Esophagus squamous epithelium (tissue), 5 donors: ENCODE data around the gene TRAK1. TPM values are rescaled to one million over a fixed set of nuclear protein-coding genes. Genes with fewer than 3 reads are reported as not detected.

Source experiments
- DNase-seq: peaks from one replicate; lab custom pipeline; 2025; lab: John Stamatoyannopoulos, UW
- H3K27ac ChIP-seq, 4 donors: fragments of 200-600 bp; sonication (generic); one replicate each; pipeline ENCODE4 v1.5.1; 2016 to 2019; ENCODE audit warnings: mild to moderate bottlenecking in 1 of 4
- H3K27me3 ChIP-seq, 4 donors: fragments of 200-600 bp; sonication (generic); 1 replicate in 3 of 4; 2 replicates in 1 of 4; pipeline versions ENCODE4 v1.5.1 to v1.6.0; 2017 to 2021; ENCODE audit warnings: antibody characterized with exemption in 1 of 4
- H3K36me3 ChIP-seq, 3 donors: fragments of 200-600 bp; sonication (generic); one replicate each; pipeline ENCODE4 v1.5.1; 2016 to 2019
- H3K4me1 ChIP-seq, 3 donors: fragments of 200-600 bp; sonication (generic); one replicate each; pipeline ENCODE4 v1.5.1; 2017 to 2019
- H3K4me3 ChIP-seq, 4 donors: fragments of 200-600 bp; sonication (generic); 1 replicate in 3 of 4; 2 replicates in 1 of 4; pipeline ENCODE4 v1.5.1; 2016 to 2019; ENCODE audit warnings: mild to moderate bottlenecking in 2 of 4, moderate library complexity in 1 of 4
- H3K9me3 ChIP-seq, 3 donors: fragments of 200-600 bp; sonication (generic); one replicate each; pipeline ENCODE4 v1.5.1; 2016 to 2019
- CTCF ChIP-seq, 6 experiments: fragments of 450-650 bp in 4 of 6; fragments of 200-600 bp in 2 of 6; sonication (generic) in 2 of 6; IDR thresholded peaks; one replicate each; pipeline ENCODE4 v1.5.1; 2016 to 2019; ENCODE audit warnings: antibody characterized with exemption in 6 of 6, mild to moderate bottlenecking in 4 of 6, moderate library complexity in 4 of 6
- POLR2A ChIP-seq, 4 donors: fragments of 450-650 bp; IDR thresholded peaks; one replicate each; pipeline ENCODE4 v1.6.1; 2017; ENCODE audit warnings: antibody characterized with exemption in 4 of 4, mild to moderate bottlenecking in 4 of 4, moderate library complexity in 3 of 4
- WGBS, 2 donors: methylation state at CpG; one replicate each; pipeline ENCODE4 v1.1.5; 2018; 5-methylcytosine and 5-hydroxymethylcytosine counted together
- intact Hi-C: fragments of 100-400 bp; cut with DNase I; formaldehyde crosslinking; loops from one replicate; pipeline ENCODE4 v1.15.0; 2022
- total RNA-seq, 4 donors: library from RNA; depleted of rRNA; stranded (reverse); fragments of >200 nt; gene quantifications; one replicate each; pipeline ENCODE4 v1.1.0, GENCODE V29; 2016
- donor health status: DM: yes; HTN: yes; CAD: no.

Gene TRAK1
- total RNA-seq, 4 donors from 2014 or later = 31.8 to 40.6 (median 37.7) TPM

- Histone ChIP-seq H3K27me3 (peaks cover 0 to 18% (median 0%) of the 10 kb centered on the region in 4 donors), H3K4me1 (peaks cover 0 to 17% (median 0%) of the 10 kb centered on the region in 3 donors), H3K4me3 (peak overlapping the region in 1 of 4 donors; percentile 27), H3K36me3 (peaks cover 0 to 12% (median 0%) of the 10 kb centered on the region in 3 donors), H3K9me3 (no peaks in the 10 kb centered on the region), H3K27ac (no peak overlapping the region)
- no peak for DNase-seq
- no peak for TF ChIP-seq POLR2A (IDR thresholded peaks at IDR 0.05)
- TF ChIP-seq CTCF (IDR thresholded peaks at IDR 0.05) = peak in 5 of 6 experiments; percentile 41 to 62 (median 52)
- WGBS, 2 donors = 0 to 12% methylated on average over 4 of the region's 14 CpGs
- intact Hi-C loops = loop anchor here (5.0 to 10.0 kb wide), 2 partner anchors 212 to 305 kb away; no protein-coding TSS in a partner anchor
Measured at GRCh38 chr3:42229942-42230688, 139.0 kb downstream of the TRAK1 start.

GRCh38 chr3:42230860-42231259 is 139.7 kb downstream of the TRAK1 start:
- no peak for DNase-seq
- no peak overlapping the region for H3K27ac ChIP-seq
- intact Hi-C loops = loop anchor here (5.0 to 10.0 kb wide), 2 partner anchors 211 to 304 kb away; no protein-coding TSS in a partner anchor
- peaks cover 0 to 23% (median 0%) of the 10 kb centered on the region in 4 donors for H3K27me3 ChIP-seq
- TF ChIP-seq CTCF (IDR thresholded peaks at IDR 0.05) = no peak
- no peak for TF ChIP-seq POLR2A (IDR thresholded peaks at IDR 0.05)
- peaks cover 0 to 4% (median 0%) of the 10 kb centered on the region in 3 donors for H3K36me3 ChIP-seq
- 78 to 82% methylated on average over 4 to 5 of the region's 5 CpGs for WGBS, 2 donors
- H3K4me3 ChIP-seq = no peak overlapping the region
- H3K9me3 ChIP-seq = no peaks in the 10 kb centered on the region
- peaks cover 0 to 17% (median 0%) of the 10 kb centered on the region in 3 donors for H3K4me1 ChIP-seq

GRCh38 chr3:42235532-42235931 is 144.4 kb downstream of the TRAK1 start:
- DNase-seq = no peak
- intact Hi-C loops = loop anchor here (10.0 kb wide), 1 partner anchor 299 kb away; no protein-coding TSS in a partner anchor
- TF ChIP-seq POLR2A (IDR thresholded peaks at IDR 0.05) = no peak
- no peak for TF ChIP-seq CTCF (IDR thresholded peaks at IDR 0.05)
- Histone ChIP-seq H3K4me3 (no peak overlapping the region), H3K4me1 (no peaks in the 10 kb centered on the region), H3K27me3 (peaks cover 0 to 41% (median 0%) of the 10 kb centered on the region in 4 donors), H3K9me3 (peaks cover 0 to 16% (median 14%) of the 10 kb centered on the region in 3 donors), H3K27ac (no peak overlapping the region), H3K36me3 (no peaks in the 10 kb centered on the region)

- intact Hi-C loops = loop anchor here (10.0 kb wide), 1 partner anchor 298 kb away; no protein-coding TSS in a partner anchor
- Histone ChIP-seq H3K4me3 (no peak overlapping the region), H3K36me3 (no peaks in the 10 kb centered on the region), H3K4me1 (no peaks in the 10 kb centered on the region), H3K27ac (no peak overlapping the region), H3K27me3 (peaks cover 0 to 35% (median 0%) of the 10 kb centered on the region in 4 donors), H3K9me3 (peaks cover 0 to 16% (median 14%) of the 10 kb centered on the region in 3 donors)
- WGBS, 2 donors = 90 to 100% methylated on average over 2 of the region's 2 CpGs
- no peak for DNase-seq
- TF ChIP-seq POLR2A (IDR thresholded peaks at IDR 0.05) (no peak), CTCF (IDR thresholded peaks at IDR 0.05) (no peak)
Measured at GRCh38 chr3:42236611-42237010, 145.5 kb downstream of the TRAK1 start.

- Histone ChIP-seq H3K4me1 (peaks cover 0 to 8% (median 0%) of the 10 kb centered on the region in 3 donors), H3K4me3 (no peak overlapping the region), H3K27ac (no peak overlapping the region), H3K36me3 (no peaks in the 10 kb centered on the region), H3K9me3 (no peaks in the 10 kb centered on the region), H3K27me3 (peaks cover 0 to 38% (median 0%) of the 10 kb centered on the region in 4 donors)
- no peak for TF ChIP-seq CTCF (IDR thresholded peaks at IDR 0.05)
- TF ChIP-seq POLR2A (IDR thresholded peaks at IDR 0.05) = no peak
- DNase-seq = no peak
- WGBS, 2 donors = 40 to 53% methylated on average over 1 of the region's 1 CpG
- intact Hi-C loops = loop anchor here (5.0 kb wide), 1 partner anchor 196 kb away; no protein-coding TSS in a partner anchor
Measured at GRCh38 chr3:42246091-42246490, 154.9 kb downstream of the TRAK1 start.
